H1 (cell line): ENCODE data around the gene OMP. TPM values are rescaled to one million over a fixed set of nuclear protein-coding genes. Genes with fewer than 3 reads are reported as not detected.

Source experiments
- CBX5 ChIP-seq: fragments of 300-800, 300-1000 bp; sonication (generic); IDR thresholded peaks from 2 replicates; pipeline ENCODE4 v1.7.1; 2016; ENCODE audit warnings: antibody characterized with exemption, low read length, low read depth
- EZH2 ChIP-seq: fragments of 200-600 bp; sonication (generic); IDR thresholded peaks from 2 replicates; pipeline ENCODE4 v1.7.1; 2012; ENCODE audit warnings: low read depth, mild to moderate bottlenecking, moderate library complexity, low read length, inconsistent platforms; ENCODE audit not compliant: severe bottlenecking
- RBBP5 ChIP-seq: IDR thresholded peaks from 2 replicates; pipeline ENCODE4 v1.7.1; 2012; ENCODE audit warnings: low read depth, mild to moderate bottlenecking, inconsistent platforms, low read length, moderate library complexity, borderline replicate concordance
- RNF2 ChIP-seq: fragments of 200-900, 300-1000 bp; sonication (generic); IDR thresholded peaks from 2 replicates; pipeline ENCODE4 v1.7.1; 2016; ENCODE audit warnings: borderline replicate concordance, low read depth, mild to moderate bottlenecking, antibody characterized with exemption, low read length; ENCODE audit not compliant: poor library complexity, severe bottlenecking; ENCODE audit errors: missing control alignments
- SIRT6 ChIP-seq: IDR thresholded peaks from one replicate; pipeline ENCODE4 v1.7.1; 2012; ENCODE audit warnings: low read length, inconsistent platforms
- SIX5 ChIP-seq: IDR thresholded peaks from 2 replicates; pipeline ENCODE4 v1.6.1; 2011; ENCODE audit warnings: mild to moderate bottlenecking, low read depth, low read length
- polyA plus RNA-seq, 7 experiments: library from polyadenylated mRNA; depleted of rRNA in 3 of 7; stranded (reverse) in 5 of 7; unstranded in 2 of 7; fragments of >200 nt in 5 of 7; fragments of 200-250 nt in 2 of 7; gene quantifications; 1 replicate in 5 of 7; 2 replicates in 1 of 7; 4 replicates in 1 of 7; pipeline versions ENCODE4 v1.2.1 to v1.2.3, GENCODE V29; 2011 to 2013; ENCODE audit warnings: missing spikeins in 2 of 7, mixed read lengths in 2 of 7
- total RNA-seq: library from RNA; stranded (reverse); fragmentation: NEBNext Ultra II Directional; extraction: Animal tissue kit (Norgen Biotek cat#: 25700); gene quantifications from 2 replicates; pipeline ENCODE4 v1.2.1, GENCODE V29; 2021

The OMP gene
- total and polyA plus RNA-seq, 2 of the 8 experiments (the other 6 are each of a cell fraction or from before 2014, with no cell fraction given): not detected

DNA sequence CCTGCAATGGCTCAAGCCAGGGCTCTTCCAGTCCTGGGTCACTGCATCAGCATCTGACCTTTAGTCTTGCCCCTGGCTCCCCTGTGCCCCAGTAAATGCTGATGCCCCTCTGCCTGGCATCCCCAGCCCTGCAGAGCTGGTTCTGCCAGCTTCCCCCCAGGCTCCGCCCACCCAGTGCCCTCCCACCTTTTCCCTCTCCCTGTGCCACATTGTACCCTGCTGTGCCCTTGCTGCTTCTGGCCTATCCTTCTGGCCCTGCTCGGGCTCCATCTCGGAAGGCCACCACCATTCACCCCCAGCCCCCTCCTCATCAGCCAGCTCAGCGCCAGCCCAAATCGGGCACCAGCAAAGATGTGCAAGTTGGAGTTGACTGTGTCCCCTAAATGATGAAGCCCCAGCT, 28.4 kb upstream of the OMP start (continued):
- no peak for TF ChIP-seq RBBP5
- no peak for TF ChIP-seq SIX5
- no peak for TF ChIP-seq EZH2
- TF ChIP-seq SIRT6: no peak
- no peak for TF ChIP-seq RNF2
- TF ChIP-seq CBX5: no peak
- TF ChIP-seq, all 59 proteins: peak for 0
